Astrocyte (in vitro differentiated cells and primary cell): ENCODE measurements around the gene FXYD7.

Experiments
- CTCF ChIP-seq: IDR thresholded peaks from 2 replicates; pipeline ENCODE4 v1.5.1; 2011; ENCODE audit warnings: low read depth, mild to moderate bottlenecking, inconsistent platforms, low read length, moderate library complexity; ENCODE audit not compliant: insufficient read depth
- EZH2 ChIP-seq: IDR thresholded peaks from 2 replicates; pipeline ENCODE4 v1.6.1; 2012; ENCODE audit warnings: mild to moderate bottlenecking, low read length, inconsistent platforms; ENCODE audit not compliant: insufficient read depth

GRCh38 chr19:35116072-35116801, 26.8 kb upstream of the FXYD7 start:
- TF ChIP-seq CTCF = no peak
- TF ChIP-seq EZH2 = no peak
